G401 (cell line): ENCODE data around the gene IFRD2. TPM values are rescaled to one million over a fixed set of nuclear protein-coding genes. Genes with fewer than 3 reads are reported as not detected.
A peak's percentile ranks its signal among the peaks of the same experiment; 100 is the strongest.

Experiments
- DNase-seq: peaks from one replicate; pipeline ENCODE4 v3.0.0-alpha.2; 2015; ENCODE audit warnings: low spot score
- in situ Hi-C: cut with HindIII; loops from 2 replicates; pipeline ENCODE4 v1.10.0; 2016; ENCODE audit warnings: low sequenced_read_pairs, mixed read lengths
- total RNA-seq: library from RNA; depleted of rRNA; stranded (reverse); fragments of >200 nt; shearing (Covaris generic); gene quantifications from 2 replicates; pipeline ENCODE4 v1.2.3, GENCODE V29; 2014

Gene IFRD2
- total RNA-seq, 1 experiment from 2014 or later: 97.4 TPM

DNA sequence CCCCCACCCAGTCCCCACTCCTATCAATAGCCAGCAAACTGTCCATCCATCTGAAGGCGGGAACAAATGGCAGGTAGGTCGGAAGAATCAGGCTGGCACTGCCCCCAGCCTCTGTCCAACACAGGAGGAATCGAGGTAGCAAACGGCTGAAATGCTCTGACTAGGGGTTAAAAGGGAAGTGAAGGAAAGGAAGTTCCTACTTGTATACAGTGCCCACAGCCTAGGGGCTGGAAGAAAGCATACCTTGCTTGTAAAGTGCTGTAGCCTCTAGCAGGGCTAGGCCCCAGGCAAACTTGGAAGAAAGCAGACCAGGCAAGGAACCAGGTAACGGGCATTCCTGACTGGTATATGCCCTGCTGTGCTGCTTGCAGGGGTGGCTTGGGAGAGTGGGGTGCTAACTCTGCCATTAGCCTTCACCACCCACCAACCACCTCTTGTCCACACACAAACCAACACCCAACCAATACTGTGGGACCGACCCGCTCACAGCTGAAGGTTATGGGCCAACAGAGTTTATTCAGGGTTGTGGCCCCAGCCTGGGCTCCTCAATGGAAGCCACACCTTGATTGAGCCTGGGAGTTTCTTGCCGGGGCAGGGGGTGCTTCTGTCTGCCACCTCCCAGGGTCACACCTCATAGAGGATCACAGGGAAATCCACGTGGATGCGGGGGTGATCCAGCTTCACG, 33.4 kb upstream of the IFRD2 start:
- no peak for DNase-seq
- in situ Hi-C loops: loop anchor here (5.0 kb wide), 1 partner anchor 83 kb away; no protein-coding TSS in a partner anchor

- in situ Hi-C loops: loop anchor here (5.0 kb wide), 1 partner anchor 83 kb away; no protein-coding TSS in a partner anchor
- no peak for DNase-seq
Observed at GRCh38 chr3:50325113-50325480, 32.9 kb upstream of the IFRD2 start.

DNA sequence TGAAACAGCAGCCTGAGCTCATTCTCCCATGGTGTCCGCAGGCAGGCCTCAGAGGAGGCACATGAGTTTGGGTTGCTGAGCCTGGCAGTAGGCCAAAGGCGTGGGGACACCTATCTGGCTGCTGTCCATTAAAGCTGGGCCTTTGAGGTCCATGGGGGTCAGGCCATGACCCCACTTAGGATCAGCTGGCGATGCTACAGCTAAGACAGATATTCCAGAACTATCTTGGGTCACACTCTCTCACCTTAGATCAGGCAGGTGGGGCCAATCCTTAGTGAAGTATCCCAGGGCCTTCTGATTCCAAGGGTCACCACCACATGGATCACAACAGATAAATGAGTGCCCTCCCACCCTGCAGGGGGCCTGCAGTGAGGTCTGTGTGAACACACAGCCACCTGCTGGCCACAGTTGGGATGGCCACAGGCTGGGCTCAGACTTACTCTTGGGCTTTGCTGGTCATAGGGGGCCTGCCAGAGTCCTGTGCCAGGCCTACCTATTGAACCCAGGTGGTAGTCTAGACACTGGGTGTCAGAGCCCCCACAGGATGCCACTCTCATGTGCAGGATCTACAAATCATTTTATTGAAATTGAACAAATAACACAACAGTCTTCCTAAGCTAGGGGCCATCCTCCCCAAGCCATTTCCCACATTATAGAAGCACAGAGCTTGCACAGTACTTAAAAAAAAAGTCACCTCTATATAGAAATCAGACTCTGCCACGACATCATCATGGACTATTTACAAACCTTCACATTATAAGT, 32.3 kb upstream of the IFRD2 start:
- in situ Hi-C loops: loop anchor here (5.0 kb wide), 1 partner anchor 82 kb away; no protein-coding TSS in a partner anchor
- peak; percentile 74 for DNase-seq

- no peak for DNase-seq
- in situ Hi-C loops: no loop called here
Observed at GRCh38 chr3:50323614-50324199, 31.5 kb upstream of the IFRD2 start.

DNA sequence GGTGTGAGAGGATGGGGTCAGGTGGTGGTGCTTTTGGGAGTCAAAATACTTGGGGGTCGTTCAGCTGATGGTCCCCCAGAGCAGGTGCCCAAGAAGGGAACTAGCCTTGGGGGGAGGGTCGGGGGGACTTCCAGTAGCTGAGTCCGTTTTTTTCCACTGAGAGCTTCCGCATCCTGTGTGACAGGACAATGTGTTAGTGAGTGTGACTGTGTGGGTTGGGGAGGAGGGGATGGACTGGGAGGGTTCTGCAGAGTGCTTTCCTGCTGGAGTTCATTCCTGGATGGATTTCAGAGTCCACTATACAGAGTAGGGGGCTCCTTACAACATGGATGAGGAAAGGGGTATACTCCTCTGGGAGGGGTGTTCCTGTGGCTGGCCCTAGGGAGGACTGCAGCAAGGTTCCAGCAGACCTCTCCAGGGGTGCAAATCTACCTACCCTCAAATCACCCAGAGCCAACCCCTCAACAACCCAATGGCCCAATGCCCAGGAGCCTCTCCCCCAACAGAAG, 30.9 kb upstream of the IFRD2 start:
- in situ Hi-C loops: no loop called here
- DNase-seq: no peak

DNA sequence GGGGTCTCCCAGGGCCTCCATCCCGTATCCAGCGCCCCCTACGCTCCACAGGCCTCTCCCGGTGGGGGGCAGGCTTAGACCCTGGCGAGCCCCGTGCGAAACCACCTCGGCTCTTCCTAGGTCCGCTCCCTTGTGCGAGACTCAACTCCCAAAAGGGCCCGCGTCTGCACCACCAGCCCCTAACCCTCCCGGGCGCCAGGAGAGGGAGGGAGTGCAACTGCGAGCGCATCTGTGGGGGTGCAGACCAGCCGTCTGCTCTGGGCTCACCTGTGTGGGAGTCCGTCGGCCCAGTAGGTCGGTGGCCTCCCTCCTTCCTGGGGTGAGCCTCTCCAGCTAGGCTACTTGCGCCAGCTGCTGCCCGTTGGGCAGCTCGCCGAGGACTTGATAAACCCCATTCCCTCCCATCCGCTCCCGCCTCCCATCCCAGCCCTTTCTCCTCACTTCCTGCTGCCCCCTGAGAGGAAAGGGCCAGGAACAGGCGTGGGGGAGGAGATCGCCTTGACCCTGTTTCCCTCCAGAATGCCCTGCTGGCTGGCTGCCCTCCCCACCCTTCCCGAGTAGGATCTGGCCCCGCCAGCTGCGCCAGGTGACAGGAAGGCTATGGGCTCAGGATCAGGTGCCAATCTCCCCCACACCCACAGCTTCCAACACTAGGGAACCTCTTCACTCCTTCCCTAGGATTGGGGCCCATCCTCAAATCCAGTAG, 30.3 kb upstream of the IFRD2 start, which contains the start of gene HYAL2:
TSS of gene HYAL2 (minus strand) at position 360 of the 706 bp plus-strand sequence. CDS start 2,256 bp downstream, outside the sequence.
- no peak for DNase-seq
- in situ Hi-C loops: no loop called here

DNA sequence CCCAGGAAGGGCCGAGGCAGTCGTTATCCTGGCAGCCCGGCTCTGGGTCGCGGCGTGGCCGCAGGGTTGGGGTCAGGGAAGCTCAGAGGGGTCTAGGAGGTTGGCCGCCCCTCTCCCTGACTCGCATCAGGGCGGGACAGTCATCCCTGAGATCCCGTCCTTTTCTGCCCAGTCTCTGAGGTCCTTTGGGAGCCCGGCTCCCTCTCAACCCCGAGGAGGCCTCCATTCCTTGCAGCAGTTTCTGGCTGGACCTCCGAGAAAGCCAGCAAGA, 29.8 kb upstream of the IFRD2 start:
- DNase-seq: no peak
- in situ Hi-C loops: no loop called here

GRCh38 chr3:50321336-50322114, 29.3 kb upstream of the IFRD2 start:
- in situ Hi-C loops: no loop called here
- DNase-seq: peak; percentile 89

- in situ Hi-C loops: no loop called here
- DNase-seq: peak; percentile 79
Observed at GRCh38 chr3:50320853-50321335, 28.7 kb upstream of the IFRD2 start.

GRCh38 chr3:50319894-50320625, 27.8 kb upstream of the IFRD2 start:
- DNase-seq: peak; percentile 54
- in situ Hi-C loops: no loop called here

DNA sequence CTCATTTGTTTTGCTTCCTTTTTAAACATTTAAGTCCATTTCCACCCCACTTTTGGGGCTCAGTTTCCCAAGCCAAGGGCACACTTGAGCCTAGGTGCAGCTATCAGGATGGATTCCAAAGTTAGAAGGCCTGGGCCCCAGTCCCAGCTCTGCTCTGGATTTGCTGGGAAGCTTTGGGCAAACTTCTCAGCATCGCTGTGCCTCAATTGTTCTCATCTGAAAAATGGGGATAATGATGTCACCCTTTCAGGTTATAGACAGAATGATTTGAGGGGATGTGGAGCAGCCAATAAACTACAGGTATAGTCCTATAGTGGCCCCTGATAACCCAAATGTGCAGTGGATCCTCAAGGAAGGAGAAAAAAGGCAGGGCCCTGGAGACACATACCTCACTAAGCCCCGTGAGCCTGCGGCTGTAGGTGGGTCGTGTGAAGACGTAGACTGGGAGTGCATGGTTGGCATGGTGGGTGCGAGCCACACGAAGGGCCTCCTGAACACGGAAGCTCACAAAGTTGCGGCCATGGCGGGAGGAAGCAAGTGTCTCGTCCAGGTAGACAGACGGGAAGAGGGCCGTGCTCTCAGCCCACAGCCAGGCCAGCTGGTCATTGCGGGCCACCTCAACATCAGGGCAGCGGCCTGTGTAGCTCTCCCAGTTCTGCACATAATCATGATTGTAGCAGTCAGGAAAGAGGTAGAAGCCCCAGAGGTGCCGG, 27.1 kb upstream of the IFRD2 start:
- DNase-seq: no peak
- in situ Hi-C loops: no loop called here

- in situ Hi-C loops: no loop called here
- no peak for DNase-seq
Observed at GRCh38 chr3:50318615-50319014, 26.4 kb upstream of the IFRD2 start.

GRCh38 chr3:50318163-50318562, 25.9 kb upstream of the IFRD2 start:
- in situ Hi-C loops: no loop called here
- no peak for DNase-seq

DNA sequence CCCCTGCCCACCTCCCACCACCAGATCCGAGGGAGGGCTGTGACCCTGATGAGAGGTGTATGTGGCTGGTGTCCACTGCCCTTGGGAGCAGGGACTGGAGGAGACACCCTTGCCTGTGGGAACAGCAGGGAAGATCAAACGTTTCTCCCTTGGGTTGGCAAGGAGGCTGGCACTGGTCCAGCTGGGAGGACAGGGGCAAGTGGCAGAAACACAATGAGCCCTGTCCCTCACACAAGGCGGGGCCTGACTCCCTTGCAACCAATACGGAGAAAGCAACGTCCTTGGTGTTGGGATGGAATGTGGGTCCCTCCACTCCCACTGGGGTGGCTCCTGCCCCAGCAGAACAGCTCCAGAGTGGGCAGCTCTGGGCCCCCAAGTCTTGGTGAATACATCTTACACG, 25.1 kb upstream of the IFRD2 start:
- DNase-seq: no peak
- in situ Hi-C loops: no loop called here

GRCh38 chr3:50316657-50317242, 24.5 kb upstream of the IFRD2 start:
- in situ Hi-C loops: no loop called here
- no peak for DNase-seq

DNA sequence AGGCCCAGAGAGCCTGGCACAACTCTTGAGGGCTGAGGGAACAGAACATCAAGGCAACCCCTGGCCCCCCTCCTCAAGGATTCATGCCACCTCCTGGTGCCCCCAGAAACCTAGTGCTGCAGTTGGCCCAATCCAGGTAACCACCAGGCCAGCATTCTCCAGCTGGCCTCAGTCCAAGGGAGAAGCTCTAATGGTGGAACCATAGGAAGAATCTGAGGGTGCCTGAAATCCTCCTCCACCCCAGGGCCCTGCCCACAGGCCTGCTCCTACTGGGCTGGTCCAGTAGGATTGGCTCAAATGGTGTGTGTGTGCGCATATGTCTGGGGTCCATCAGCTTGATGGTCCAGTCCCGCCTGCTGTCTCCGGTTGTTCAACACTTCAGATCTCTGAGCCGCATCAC, 22.6 kb upstream of the IFRD2 start:
- in situ Hi-C loops: no loop called here
- no peak for DNase-seq

GRCh38 chr3:50314342-50314741, 22.1 kb upstream of the IFRD2 start:
- in situ Hi-C loops: no loop called here
- DNase-seq: no peak
